Epidermal melanocyte (primary cell): ENCODE measurements around the gene KIFC1.
A peak's percentile ranks its signal among the peaks of the same experiment; 100 is the strongest.

Experiments used
- DNase-seq: peaks from one replicate; pipeline ENCODE4 v3.0.0; 2011; ENCODE audit warnings: low spot score; ENCODE audit not compliant: insufficient read length

Gene KIFC1

GRCh38 chr6:33425668-33426577 lies 34.3 kb downstream of the KIFC1 start:
- peak; percentile 96 for DNase-seq

- no peak for DNase-seq
These were observed 35.2 kb downstream of the KIFC1 start for GRCh38 chr6:33426590-33427511.

- no peak for DNase-seq
These were observed 36.1 kb downstream of the KIFC1 start for GRCh38 chr6:33427585-33428223.

- DNase-seq: no peak
These were observed 36.8 kb downstream of the KIFC1 start for GRCh38 chr6:33428224-33428965.

- DNase-seq: no peak
These were observed 37.5 kb downstream of the KIFC1 start for GRCh38 chr6:33428966-33429749.

- DNase-seq: no peak
These were observed 38.1 kb downstream of the KIFC1 start for GRCh38 chr6:33429750-33430052.

- DNase-seq: no peak
These were observed 38.7 kb downstream of the KIFC1 start for GRCh38 chr6:33430334-33430733.

GRCh38 chr6:33430991-33431879 lies 39.6 kb downstream of the KIFC1 start:
- peak; percentile 90 for DNase-seq

GRCh38 chr6:33431880-33432541 lies 40.4 kb downstream of the KIFC1 start:
- DNase-seq: no peak

GRCh38 chr6:33432546-33432945 lies 40.9 kb downstream of the KIFC1 start:
- DNase-seq: no peak

GRCh38 chr6:33433001-33433543 lies 41.4 kb downstream of the KIFC1 start:
- DNase-seq: no peak

GRCh38 chr6:33433544-33434191 lies 42.0 kb downstream of the KIFC1 start:
- DNase-seq: no peak

GRCh38 chr6:33434961-33435360 lies 43.3 kb downstream of the KIFC1 start:
- no peak for DNase-seq

- no peak for DNase-seq
These were observed 46.0 kb downstream of the KIFC1 start for GRCh38 chr6:33437666-33438065.

- DNase-seq: no peak
These were observed 47.5 kb downstream of the KIFC1 start for GRCh38 chr6:33438978-33439594.

GRCh38 chr6:33439956-33440648 lies 48.5 kb downstream of the KIFC1 start:
- no peak for DNase-seq
